ENCODE data around the gene MBOAT1.

MBOAT1 gene

GRCh38 chr6:20242397-20242796, 30.1 kb upstream of the MBOAT1 start:
- Histone ChIP-seq H3K4ac (ENCODE audit: low read depth in 1 of 2, low read length in 2 of 2) (no peak overlapping the region), H4K91ac (ENCODE audit: low read length) (no peak overlapping the region), H2BK5ac (ENCODE audit: low read depth, low read length, poor library complexity, severe bottlenecking) (no peak overlapping the region), H2BK12ac (ENCODE audit: low read length in 2 of 2) (no peak overlapping the region), H3K23ac (ENCODE audit: low read length in 2 of 2) (no peak overlapping the region), H3K4me1 (ENCODE audit: control insufficient read depth, insufficient read depth, low read depth, low read length) (peaks cover 7% of the 10 kb centered on the region), H2AFZ (ENCODE audit: low read depth, low read length) (no peak overlapping the region), H2BK120ac (ENCODE audit: low read depth, low read length) (no peak overlapping the region), H4K8ac (ENCODE audit: low read length) (no peak overlapping the region), H3K9me3 (ENCODE audit: control insufficient read depth, low read length) (peaks cover 2% of the 10 kb centered on the region), H3K27me3 (ENCODE audit: control insufficient read depth in 1 of 2, insufficient read depth in 1 of 2, low read length in 2 of 2) (no peaks in the 10 kb centered on the region), H2BK15ac (ENCODE audit: low read depth, poor library complexity, severe bottlenecking) (no peak overlapping the region), H3K79me1 (replicated peaks; ENCODE audit: low read length, poor library complexity, severe bottlenecking) (no peaks in the 10 kb centered on the region), H3K36me3 (ENCODE audit: control insufficient read depth in 1 of 2, insufficient read depth in 2 of 2, low read depth in 1 of 2, low read length in 2 of 2) (no peaks in the 10 kb centered on the region), H3K18ac (ENCODE audit: low read depth in 1 of 2, low read length in 2 of 2) (no peak overlapping the region), H3K9ac (ENCODE audit: low read length) (no peak overlapping the region), H3K4me2 (ENCODE audit: low read length, poor library complexity, severe bottlenecking) (no peak overlapping the region), H3K14ac (ENCODE audit: low read length in 2 of 2) (no peak overlapping the region), H3K4me3 (ENCODE audit: insufficient read depth in 1 of 2, low read depth in 1 of 2, low read length in 2 of 2) (no peak overlapping the region), H3K27ac (ENCODE audit: low read length, poor library complexity, severe bottlenecking) (no peak overlapping the region), H2AK5ac (ENCODE audit: low read length, severe bottlenecking) (no peak overlapping the region)
- DNase-seq = no peak
- 100% methylated on average over 1 of the region's 1 CpG for WGBS

DNA sequence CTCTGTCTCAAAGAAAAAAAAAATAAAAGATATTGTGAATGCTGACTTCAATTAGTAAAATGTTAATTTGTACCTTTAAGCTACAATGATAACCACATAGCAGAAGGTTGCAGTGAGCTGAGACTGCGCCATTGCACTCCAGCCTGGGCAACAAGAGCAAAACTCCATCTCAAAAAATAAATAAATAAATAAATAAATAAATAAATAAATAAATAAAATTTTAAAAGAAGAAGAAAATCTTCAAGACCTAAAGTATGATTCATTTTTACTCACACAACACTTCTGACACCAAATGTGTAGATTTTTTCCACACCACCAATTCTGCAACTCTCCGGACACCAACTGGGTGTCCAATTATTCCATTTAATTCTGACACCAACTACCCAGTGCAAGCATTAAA, 28.8 kb upstream of the MBOAT1 start:
- peaks cover 7% of the 10 kb centered on the region for H3K4me1 ChIP-seq (ENCODE audit: control insufficient read depth, insufficient read depth, low read depth, low read length)
- H2BK12ac ChIP-seq (ENCODE audit: low read length in 2 of 2) = no peak overlapping the region
- no peak overlapping the region for H2BK15ac ChIP-seq (ENCODE audit: low read depth, poor library complexity, severe bottlenecking)
- H3K18ac ChIP-seq (ENCODE audit: low read depth in 1 of 2, low read length in 2 of 2) = no peak overlapping the region
- no peak overlapping the region for H3K27ac ChIP-seq (ENCODE audit: low read length, poor library complexity, severe bottlenecking)
- no peak overlapping the region for H3K4me3 ChIP-seq (ENCODE audit: insufficient read depth in 1 of 2, low read depth in 1 of 2, low read length in 2 of 2)
- no peak overlapping the region for H4K8ac ChIP-seq (ENCODE audit: low read length)
- H3K14ac ChIP-seq (ENCODE audit: low read length in 2 of 2) = no peak overlapping the region
- WGBS = 100% methylated on average over 1 of the region's 2 CpGs
- H3K4ac ChIP-seq (ENCODE audit: low read depth in 1 of 2, low read length in 2 of 2) = no peak overlapping the region
- no peaks in the 10 kb centered on the region for H3K36me3 ChIP-seq (ENCODE audit: control insufficient read depth in 1 of 2, insufficient read depth in 2 of 2, low read depth in 1 of 2, low read length in 2 of 2)
- no peak overlapping the region for H3K9ac ChIP-seq (ENCODE audit: low read length)
- H3K9me3 ChIP-seq (ENCODE audit: control insufficient read depth, low read length) = no peaks in the 10 kb centered on the region
- H2BK5ac ChIP-seq (ENCODE audit: low read depth, low read length, poor library complexity, severe bottlenecking) = no peak overlapping the region
- H3K23ac ChIP-seq (ENCODE audit: low read length in 2 of 2) = no peak overlapping the region
- no peak overlapping the region for H2AFZ ChIP-seq (ENCODE audit: low read depth, low read length)
- no peak overlapping the region for H4K91ac ChIP-seq (ENCODE audit: low read length)
- no peak overlapping the region for H3K4me2 ChIP-seq (ENCODE audit: low read length, poor library complexity, severe bottlenecking)
- no peak overlapping the region for H2AK5ac ChIP-seq (ENCODE audit: low read length, severe bottlenecking)
- no peaks in the 10 kb centered on the region for H3K27me3 ChIP-seq (ENCODE audit: control insufficient read depth in 1 of 2, insufficient read depth in 1 of 2, low read length in 2 of 2)
- H2BK120ac ChIP-seq (ENCODE audit: low read depth, low read length) = no peak overlapping the region
- no peaks in the 10 kb centered on the region for H3K79me1 ChIP-seq (replicated peaks; ENCODE audit: low read length, poor library complexity, severe bottlenecking)
- no peak for DNase-seq

- 49% methylated on average over 45 of the region's 47 CpGs for WGBS
- Histone ChIP-seq H3K36me3 (ENCODE audit: control insufficient read depth in 1 of 2, insufficient read depth in 2 of 2, low read depth in 1 of 2, low read length in 2 of 2) (no peaks in the 10 kb centered on the region), H3K9me3 (ENCODE audit: control insufficient read depth, low read length) (no peaks in the 10 kb centered on the region), H2AK5ac (ENCODE audit: low read length, severe bottlenecking) (no peak overlapping the region), H2BK12ac (ENCODE audit: low read length in 2 of 2) (no peak overlapping the region), H2BK15ac (ENCODE audit: low read depth, poor library complexity, severe bottlenecking) (no peak overlapping the region), H2BK120ac (ENCODE audit: low read depth, low read length) (no peak overlapping the region), H2BK5ac (ENCODE audit: low read depth, low read length, poor library complexity, severe bottlenecking) (no peak overlapping the region), H4K8ac (ENCODE audit: low read length) (peak overlapping the region; percentile 39), H3K27ac (ENCODE audit: low read length, poor library complexity, severe bottlenecking) (no peak overlapping the region), H3K18ac (ENCODE audit: low read depth in 1 of 2, low read length in 2 of 2) (peak overlapping the region in 1 of 2 experiments; percentile 6), H3K4me2 (ENCODE audit: low read length, poor library complexity, severe bottlenecking) (no peak overlapping the region), H3K4me1 (ENCODE audit: control insufficient read depth, insufficient read depth, low read depth, low read length) (no peaks in the 10 kb centered on the region), H3K4me3 (ENCODE audit: insufficient read depth in 1 of 2, low read depth in 1 of 2, low read length in 2 of 2) (no peak overlapping the region), H3K14ac (ENCODE audit: low read length in 2 of 2) (peak overlapping the region in 1 of 2 experiments; percentile 95), H3K27me3 (ENCODE audit: control insufficient read depth in 1 of 2, insufficient read depth in 1 of 2, low read length in 2 of 2) (no peaks in the 10 kb centered on the region), H3K23ac (ENCODE audit: low read length in 2 of 2) (no peak overlapping the region), H3K79me1 (replicated peaks; ENCODE audit: low read length, poor library complexity, severe bottlenecking) (no peaks in the 10 kb centered on the region), H3K9ac (ENCODE audit: low read length) (no peak overlapping the region), H4K91ac (ENCODE audit: low read length) (no peak overlapping the region), H3K4ac (ENCODE audit: low read depth in 1 of 2, low read length in 2 of 2) (no peak overlapping the region), H2AFZ (ENCODE audit: low read depth, low read length) (peak overlapping the region; percentile 77)
- peak; percentile 5 for DNase-seq
These were observed 26.7 kb upstream of the MBOAT1 start for GRCh38 chr6:20238688-20239587.

- H3K27ac ChIP-seq (ENCODE audit: low read length, poor library complexity, severe bottlenecking) = no peak overlapping the region
- no peaks in the 10 kb centered on the region for H3K79me1 ChIP-seq (replicated peaks; ENCODE audit: low read length, poor library complexity, severe bottlenecking)
- H3K4me2 ChIP-seq (ENCODE audit: low read length, poor library complexity, severe bottlenecking) = no peak overlapping the region
- no peak overlapping the region for H2AK5ac ChIP-seq (ENCODE audit: low read length, severe bottlenecking)
- H3K4ac ChIP-seq (ENCODE audit: low read depth in 1 of 2, low read length in 2 of 2) = no peak overlapping the region
- WGBS = 89% methylated on average over 10 of the region's 10 CpGs
- H3K4me3 ChIP-seq (ENCODE audit: insufficient read depth in 1 of 2, low read depth in 1 of 2, low read length in 2 of 2) = no peak overlapping the region
- H3K18ac ChIP-seq (ENCODE audit: low read depth in 1 of 2, low read length in 2 of 2) = no peak overlapping the region
- H2AFZ ChIP-seq (ENCODE audit: low read depth, low read length) = no peak overlapping the region
- H3K9me3 ChIP-seq (ENCODE audit: control insufficient read depth, low read length) = no peaks in the 10 kb centered on the region
- H3K23ac ChIP-seq (ENCODE audit: low read length in 2 of 2) = no peak overlapping the region
- no peak overlapping the region for H2BK120ac ChIP-seq (ENCODE audit: low read depth, low read length)
- H3K36me3 ChIP-seq (ENCODE audit: control insufficient read depth in 1 of 2, insufficient read depth in 2 of 2, low read depth in 1 of 2, low read length in 2 of 2) = no peaks in the 10 kb centered on the region
- H2BK5ac ChIP-seq (ENCODE audit: low read depth, low read length, poor library complexity, severe bottlenecking) = no peak overlapping the region
- no peak overlapping the region for H3K9ac ChIP-seq (ENCODE audit: low read length)
- no peak overlapping the region for H2BK12ac ChIP-seq (ENCODE audit: low read length in 2 of 2)
- H4K8ac ChIP-seq (ENCODE audit: low read length) = no peak overlapping the region
- no peaks in the 10 kb centered on the region for H3K27me3 ChIP-seq (ENCODE audit: control insufficient read depth in 1 of 2, insufficient read depth in 1 of 2, low read length in 2 of 2)
- H3K14ac ChIP-seq (ENCODE audit: low read length in 2 of 2) = no peak overlapping the region
- H3K4me1 ChIP-seq (ENCODE audit: control insufficient read depth, insufficient read depth, low read depth, low read length) = no peaks in the 10 kb centered on the region
- no peak overlapping the region for H4K91ac ChIP-seq (ENCODE audit: low read length)
- no peak for DNase-seq
- H2BK15ac ChIP-seq (ENCODE audit: low read depth, poor library complexity, severe bottlenecking) = no peak overlapping the region
These were observed 25.6 kb upstream of the MBOAT1 start for GRCh38 chr6:20237677-20238460.

Measured in mesenchymal stem cell (in vitro differentiated cells and primary cell).